GM12873 (cell line): ENCODE data around the gene KCTD2.

Experiments
- TF ChIP-seq, protein P1 (sequence below): IDR thresholded peaks from 2 replicates; pipeline ENCODE4 v1.5.1; 2012; ENCODE audit warnings: low read depth, mild to moderate bottlenecking, moderate library complexity, low read length, control low read depth; ENCODE audit not compliant: insufficient read depth; ENCODE audit errors: missing control alignments

The KCTD2 gene

DNA sequence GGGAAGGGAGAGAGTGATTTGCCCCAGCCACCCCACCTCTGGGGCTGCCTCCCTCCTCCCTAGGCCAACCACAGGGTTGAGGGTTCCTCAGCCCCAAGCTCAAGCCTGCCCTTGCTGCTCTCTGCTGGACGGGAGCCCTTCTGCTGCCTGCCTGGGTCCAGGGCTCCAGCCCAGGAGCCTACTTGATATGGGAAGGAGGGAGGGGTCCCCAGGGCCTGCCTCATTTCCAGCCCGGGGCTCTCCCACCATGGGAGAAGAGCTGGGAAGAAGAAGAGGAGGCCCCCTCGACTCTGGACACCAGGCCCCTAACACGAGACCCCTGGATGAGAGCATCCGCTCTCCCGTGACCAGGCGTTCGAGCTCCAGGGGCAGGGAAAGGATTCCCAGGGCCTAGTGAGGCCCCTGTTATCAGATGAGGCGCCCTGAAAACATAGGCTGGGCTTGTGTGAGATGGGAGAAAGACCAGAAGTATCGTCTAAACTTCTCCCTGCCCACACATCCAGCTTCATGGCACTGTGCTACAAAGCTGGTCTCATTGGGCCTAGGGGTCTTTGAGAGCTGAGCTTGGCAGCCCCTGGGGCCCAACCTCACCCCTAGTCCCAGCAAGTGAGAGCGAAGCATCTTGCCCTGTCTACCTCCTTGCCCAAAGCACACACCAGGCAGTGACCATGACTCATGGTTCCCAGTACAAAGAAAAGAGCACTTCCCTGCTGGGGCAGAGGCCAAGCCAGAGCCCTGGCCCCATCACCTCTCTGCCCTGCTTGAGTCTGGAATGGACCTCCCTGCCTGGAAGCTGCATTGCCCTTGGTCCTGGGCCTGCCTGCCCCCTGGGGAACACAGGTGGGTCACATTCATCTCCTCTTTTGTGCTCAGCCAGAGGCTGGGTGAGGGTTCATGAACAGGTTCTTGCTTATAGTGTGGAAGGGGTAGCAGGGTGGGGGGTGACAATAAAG is 41.7 kb downstream of the KCTD2 start:
- TF ChIP-seq, protein P1, sequence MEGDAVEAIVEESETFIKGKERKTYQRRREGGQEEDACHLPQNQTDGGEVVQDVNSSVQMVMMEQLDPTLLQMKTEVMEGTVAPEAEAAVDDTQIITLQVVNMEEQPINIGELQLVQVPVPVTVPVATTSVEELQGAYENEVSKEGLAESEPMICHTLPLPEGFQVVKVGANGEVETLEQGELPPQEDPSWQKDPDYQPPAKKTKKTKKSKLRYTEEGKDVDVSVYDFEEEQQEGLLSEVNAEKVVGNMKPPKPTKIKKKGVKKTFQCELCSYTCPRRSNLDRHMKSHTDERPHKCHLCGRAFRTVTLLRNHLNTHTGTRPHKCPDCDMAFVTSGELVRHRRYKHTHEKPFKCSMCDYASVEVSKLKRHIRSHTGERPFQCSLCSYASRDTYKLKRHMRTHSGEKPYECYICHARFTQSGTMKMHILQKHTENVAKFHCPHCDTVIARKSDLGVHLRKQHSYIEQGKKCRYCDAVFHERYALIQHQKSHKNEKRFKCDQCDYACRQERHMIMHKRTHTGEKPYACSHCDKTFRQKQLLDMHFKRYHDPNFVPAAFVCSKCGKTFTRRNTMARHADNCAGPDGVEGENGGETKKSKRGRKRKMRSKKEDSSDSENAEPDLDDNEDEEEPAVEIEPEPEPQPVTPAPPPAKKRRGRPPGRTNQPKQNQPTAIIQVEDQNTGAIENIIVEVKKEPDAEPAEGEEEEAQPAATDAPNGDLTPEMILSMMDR = no peak

DNA sequence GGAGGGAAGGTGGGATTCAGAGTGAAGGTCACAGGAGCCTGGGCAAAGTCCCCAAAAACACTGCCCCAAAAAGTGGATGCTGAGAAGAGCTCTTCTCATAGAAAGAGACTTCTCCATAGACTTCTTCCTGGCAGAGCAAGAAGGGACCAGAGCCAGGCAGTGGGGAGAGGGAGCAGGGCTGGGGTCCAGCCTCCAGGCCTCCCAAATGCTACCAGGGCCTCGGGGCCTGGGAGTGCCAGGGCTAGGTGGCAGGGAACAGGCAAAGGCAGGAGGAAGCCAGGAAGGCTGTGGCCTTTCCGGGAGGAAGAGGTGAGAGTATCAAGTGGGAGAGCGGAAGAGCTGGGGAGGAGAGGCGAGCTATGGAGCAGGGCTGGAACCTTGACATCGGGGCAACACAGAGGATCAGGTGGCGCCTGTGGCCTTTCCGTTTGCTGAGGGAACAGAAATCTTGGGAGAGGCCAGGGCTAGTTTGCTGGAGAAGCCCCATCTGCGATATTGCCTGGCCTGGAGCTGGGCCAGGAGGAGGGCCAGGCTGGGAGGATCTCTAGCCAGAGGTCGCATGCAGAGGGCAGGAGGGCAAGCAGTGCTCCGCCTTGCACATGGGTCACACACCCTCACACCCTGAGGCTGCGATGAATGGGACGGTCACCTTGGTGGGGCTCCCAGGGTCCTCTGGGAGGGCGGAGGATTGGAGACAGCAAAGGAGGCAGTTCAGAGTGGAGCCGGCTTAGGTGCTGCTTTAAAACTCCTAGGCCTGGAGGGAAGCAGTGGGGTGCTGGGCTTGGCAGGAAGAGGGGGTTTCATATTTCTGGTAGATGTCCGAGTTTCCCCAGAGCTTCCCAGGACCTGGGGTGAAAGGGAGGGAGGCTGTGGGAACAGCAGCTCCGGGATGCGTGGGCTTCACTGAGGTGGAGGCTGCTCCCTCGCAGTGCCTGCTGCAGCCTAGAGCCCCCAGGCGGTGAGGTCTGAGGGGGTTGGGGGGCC is 44.1 kb downstream of the KCTD2 start:
- TF ChIP-seq, protein P1 = no peak

DNA sequence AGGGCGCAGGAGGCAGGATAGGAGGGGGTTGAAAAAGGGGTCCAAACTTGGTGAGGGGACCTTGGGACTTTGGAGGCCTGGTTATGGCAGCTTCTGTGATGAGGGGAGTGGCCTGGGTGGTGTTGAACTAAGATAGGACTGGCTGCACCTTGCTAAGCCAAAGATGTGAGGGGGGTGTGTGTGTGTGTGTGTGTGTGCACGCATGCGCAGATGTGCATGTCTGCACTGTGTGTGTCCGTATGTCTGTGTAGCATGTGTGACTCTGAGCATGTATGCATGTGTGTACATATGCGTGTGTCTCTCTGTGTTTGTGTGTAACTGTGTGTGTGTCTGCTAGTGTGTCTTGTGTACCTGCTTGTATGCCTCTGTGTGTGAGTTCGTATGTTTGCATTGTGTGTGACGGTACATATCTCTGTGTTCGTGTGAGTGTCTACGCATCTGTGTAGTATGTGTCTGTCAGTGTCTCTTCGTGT is 44.9 kb downstream of the KCTD2 start:
- TF ChIP-seq, protein P1 = no peak

DNA sequence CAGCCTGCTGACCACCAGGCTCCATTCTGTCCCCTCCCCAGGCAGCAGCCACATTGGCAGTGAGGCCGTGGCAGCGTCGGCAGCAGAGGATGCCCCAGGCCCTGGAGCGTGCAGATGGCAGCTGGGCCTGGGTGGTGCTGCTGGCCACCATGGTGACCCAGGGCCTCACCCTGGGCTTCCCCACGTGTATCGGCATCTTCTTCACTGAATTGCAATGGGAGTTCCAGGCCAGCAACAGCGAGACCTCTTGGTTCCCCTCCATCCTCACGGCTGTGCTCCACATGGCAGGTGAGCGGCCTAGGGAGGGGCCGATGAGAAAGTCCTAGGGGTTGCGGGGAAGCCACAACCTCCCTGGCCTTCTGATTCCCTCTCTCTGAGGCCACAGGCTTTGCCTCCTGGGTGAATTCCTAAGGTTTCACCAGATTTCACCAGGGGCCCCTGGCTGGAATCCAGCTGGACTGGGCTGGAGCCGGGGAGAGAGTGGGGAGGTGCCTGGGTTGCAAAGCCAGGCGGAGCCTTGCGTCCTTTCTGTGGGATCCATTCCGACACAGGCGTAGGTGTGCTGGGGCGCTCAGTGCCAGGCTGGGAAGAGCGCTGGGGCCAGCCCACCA is 46.6 kb downstream of the KCTD2 start:
- TF ChIP-seq, protein P1 = no peak

DNA sequence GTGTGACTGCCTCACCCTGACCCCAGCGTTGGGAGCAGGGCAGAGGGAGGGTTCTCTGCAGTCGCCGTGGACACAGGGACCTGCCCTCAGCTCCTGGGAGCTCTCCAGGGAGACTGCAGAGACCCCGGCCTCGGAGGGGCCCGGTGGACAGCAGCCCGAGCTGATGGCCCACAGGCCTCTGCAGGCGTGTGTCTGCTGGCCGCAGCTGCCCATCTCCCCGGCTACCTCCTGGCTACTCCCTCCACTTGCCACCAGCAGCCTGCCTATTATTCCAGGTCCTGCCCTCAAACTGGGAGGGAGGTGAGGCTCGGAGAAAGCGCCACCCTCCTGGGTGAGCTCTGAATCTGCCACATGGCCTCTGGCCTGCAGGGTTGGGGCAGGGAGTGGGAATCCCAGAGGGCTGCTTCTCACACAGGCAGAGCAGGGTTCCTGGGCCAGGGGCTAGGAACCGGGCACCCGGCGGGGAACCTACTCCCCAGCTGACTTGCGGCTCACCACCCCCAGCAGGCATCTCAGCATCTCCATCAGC is 47.9 kb downstream of the KCTD2 start:
- TF ChIP-seq, protein P1 = no peak

DNA sequence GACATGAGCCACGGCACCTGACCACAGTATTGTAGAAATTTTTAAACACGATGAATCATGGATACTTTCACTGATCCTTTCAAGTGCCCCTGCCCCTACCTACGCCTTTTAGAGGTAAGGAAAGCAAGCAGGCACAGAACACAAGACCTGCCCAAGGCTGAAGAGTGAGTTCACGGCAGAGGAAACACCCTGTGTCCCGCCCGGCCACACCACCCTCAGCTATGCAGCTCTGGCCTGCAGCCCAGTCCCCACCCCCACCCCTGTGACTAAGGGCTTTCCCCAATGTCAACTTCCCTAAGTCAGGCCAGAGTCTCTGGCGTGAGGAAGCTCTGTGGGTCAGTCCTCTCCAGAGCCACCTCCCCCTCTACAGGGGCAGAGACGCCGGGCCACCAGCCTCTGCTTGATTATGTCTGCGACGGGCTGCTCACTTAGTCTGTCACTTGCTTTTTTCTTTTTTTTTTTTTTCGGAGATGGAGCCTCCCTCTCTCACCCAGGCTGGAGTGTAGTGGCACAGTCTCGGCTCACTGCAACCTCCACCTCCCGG is 49.1 kb downstream of the KCTD2 start:
- TF ChIP-seq, protein P1 = no peak
